HCT116 (cell line): ENCODE data around the gene GRIA2. TPM values are rescaled to one million over a fixed set of nuclear protein-coding genes. Genes with fewer than 3 reads are reported as not detected.

Experiments used
- total RNA-seq: library from RNA; stranded (reverse); gene quantifications from one replicate; pipeline ENCODE4 v1.2.1, GENCODE V29; 2021; ENCODE audit not compliant: unreplicated experiment

Gene GRIA2
- total RNA-seq, 1 experiment from 2014 or later, result not detected

Other genes with a start within 250 kb of the GRIA2 start
- 9.8 TPM for gene PDGFC, start 248.9 kb upstream of the GRIA2 start, total RNA-seq
- not detected for gene GLRB, start 144.6 kb upstream of the GRIA2 start, total RNA-seq